ENCODE measurements around the gene ATXN1.

ATXN1 gene

DNA sequence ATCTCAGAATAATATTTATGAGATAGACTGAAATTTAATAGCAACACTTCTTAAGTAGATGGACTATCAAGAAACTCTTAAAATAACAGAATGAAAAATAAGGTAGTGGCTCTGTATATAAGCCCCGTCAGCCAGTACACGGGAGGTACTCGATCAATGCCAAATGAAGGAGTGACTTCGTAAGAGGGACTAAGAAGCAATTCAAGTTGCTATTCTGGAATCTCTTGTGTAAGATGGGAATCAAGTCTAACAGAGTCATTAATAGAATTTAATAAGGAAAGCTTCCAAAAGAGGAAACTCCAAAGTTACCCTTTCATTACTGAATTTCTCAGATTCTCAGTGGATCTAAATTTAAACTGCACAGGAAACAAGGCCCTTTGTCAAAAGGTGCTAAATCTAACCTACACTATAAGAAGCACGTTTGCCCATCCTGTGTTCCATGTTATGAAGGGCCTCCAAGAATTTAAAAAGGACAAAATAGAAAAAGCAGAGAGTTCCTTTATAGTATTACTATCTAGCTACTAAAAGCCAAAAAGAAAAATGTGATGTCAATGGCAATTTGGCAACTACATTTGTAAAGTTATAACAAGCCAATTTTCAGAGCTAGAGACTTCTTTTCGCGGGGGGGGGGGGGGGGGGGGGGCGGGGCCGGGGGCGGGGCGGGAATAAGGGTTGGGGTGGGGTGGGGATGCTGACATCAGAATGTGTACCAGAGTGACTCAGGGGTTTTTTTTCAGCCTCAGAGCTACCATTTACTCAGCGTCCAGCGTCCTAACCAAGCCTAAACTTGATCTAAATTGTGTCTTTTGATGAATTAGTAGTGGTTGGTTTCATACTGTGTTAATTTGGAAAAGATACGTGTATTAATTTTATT is 322.3 kb downstream of the ATXN1 start:
- no peak for DNase-seq (ENCODE audit: low read depth)

DNA sequence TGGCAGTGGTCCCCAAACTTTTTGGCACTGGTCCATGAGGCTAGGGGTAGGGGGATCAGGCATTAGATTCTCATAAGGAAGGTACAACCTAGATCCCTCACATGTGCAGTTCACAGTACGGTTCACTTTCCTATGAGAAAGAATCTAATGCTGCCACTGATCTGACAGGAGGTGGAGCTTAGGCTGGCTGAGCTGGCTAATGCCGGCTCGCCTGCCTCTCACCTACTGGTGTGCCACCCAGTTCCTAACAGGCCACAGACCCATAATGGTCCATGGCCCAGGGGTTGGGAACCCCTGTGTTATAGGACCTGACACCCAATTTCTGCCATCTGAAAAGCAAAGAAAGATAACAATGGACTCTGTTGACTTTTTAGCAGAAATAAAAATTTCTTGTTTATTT is 323.3 kb downstream of the ATXN1 start:
- no peak for DNase-seq (ENCODE audit: low read depth)

DNA sequence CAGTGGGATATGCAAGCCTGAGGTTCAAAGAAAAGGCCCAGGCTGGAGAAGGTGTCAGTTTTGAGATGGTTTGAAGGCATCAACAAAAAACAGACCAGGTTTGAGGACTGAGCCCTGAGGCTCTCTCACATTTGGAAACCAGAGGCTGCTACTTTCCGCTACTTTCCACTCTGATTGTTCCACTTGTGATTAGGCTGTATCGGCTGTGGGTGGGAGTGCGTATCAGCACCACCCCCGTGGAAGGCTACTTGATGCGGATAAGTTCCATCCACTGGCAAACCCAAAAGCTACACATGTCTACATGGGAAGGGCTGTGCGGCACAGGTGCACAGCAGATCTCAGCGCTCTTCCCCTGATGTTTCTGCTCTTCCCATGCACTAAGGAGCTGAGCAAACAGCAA is 324.2 kb downstream of the ATXN1 start:
- DNase-seq (ENCODE audit: low read depth) = no peak

DNA sequence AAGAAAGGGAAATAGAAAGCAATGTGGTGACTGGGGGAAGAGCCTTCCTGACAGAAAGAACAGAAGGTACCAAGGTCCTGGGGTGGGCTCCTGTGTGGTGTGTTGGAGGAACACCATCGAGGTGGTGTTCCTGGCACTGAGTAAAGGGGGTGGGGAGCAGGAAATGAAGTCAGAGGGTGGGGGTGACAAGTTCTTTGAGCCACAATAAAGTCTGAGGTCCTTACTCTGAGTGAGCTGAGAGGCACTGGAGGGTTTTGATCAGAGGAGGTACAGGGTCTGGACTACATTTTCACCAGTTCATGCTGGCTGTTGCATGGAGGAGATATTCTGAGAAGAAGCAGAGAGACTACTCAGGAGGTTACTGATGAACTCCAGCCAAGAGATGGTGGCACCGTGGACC is 324.7 kb downstream of the ATXN1 start:
- DNase-seq (ENCODE audit: low read depth) = no peak

DNA sequence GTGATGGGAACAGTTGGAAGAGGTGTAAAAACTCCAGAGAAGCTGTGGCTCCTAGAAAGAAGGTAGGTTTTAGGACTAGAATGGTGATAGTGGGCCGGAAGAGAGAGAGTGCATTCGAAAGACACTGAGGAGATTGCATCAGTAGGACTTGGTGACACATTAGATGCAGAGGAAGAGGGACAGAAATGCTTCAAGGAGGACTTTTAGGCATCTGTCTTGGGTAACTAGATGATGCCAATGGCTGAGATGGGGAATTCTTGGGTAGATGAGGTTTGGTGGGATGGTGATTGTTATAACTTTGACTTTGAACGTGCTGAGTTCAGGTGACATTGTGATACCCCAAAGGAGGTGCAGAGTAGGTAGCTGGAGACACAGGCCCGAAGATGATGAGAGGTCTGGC is 326.4 kb downstream of the ATXN1 start:
- no peak for DNase-seq (ENCODE audit: low read depth)

DNA sequence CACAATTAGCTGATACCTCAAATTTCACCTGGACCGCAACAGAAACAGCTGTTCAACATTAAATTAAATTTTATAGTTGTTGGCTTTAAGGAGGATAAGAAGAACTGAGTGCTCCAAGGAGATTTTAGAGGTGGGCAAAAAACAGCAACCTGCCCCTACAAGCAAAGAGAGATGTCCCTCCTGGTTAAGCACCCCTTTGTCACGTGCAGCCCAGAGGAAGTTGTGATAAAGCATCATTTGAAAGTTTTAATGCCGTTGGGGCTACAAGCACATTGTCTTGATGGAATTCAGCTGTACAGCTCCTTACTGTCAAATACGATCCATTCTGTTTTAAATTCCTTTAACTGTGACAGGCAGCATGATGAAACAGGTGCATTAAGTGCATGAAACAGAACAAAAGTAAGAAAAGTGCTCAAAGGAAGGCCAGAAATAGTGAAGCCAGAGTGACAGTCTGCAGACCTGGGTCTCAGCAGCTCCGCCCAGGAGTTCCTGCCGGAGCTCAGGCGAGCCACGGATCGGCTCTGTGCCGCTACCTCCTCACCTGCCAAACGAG is 327.8 kb downstream of the ATXN1 start:
- DNase-seq (ENCODE audit: low read depth) = no peak

DNA sequence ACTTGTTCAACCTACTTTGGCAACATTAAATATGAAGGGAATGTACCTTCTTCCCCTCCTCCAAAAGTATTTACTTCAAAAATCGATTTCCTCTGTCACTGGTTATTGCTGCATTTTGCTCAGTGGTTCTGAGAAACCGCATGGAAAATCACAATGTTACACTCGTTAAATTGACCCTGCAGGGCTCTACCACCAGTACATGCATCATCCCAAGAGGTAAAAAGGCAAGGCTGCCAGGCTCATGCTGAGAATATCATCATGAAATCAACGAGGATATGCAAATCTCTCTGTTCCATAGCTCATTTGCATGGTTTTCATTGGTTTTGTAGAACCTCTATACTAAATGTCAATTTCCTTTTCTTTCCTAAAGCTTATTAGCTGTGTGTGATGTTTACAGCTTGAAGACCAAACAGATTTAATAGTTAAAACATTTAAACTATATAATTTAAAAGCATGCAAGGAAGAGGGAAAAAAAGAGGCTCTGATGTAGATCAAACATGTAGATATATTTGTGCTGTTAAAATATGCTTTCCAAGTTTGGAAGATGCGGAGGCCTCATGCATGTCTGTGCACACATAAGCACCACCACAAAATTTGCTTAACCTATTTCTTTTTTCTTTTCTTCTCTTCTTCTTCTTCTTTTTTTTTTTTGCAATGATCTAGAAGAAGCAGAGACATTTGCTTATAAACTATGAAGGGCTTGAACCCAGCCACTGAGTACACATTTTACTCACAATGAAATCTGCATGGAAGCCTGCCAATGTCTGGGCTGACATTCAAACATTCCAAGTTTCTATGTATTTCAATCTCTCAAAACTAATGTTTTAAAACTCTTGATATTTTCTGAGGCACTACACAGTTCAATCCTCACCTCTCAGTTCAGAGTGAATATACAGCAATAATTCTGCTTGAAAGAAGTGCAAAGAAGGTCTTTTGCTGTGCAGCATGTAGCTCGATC is 328.9 kb downstream of the ATXN1 start:
- DNase-seq (ENCODE audit: low read depth) = peak; percentile 27

DNA sequence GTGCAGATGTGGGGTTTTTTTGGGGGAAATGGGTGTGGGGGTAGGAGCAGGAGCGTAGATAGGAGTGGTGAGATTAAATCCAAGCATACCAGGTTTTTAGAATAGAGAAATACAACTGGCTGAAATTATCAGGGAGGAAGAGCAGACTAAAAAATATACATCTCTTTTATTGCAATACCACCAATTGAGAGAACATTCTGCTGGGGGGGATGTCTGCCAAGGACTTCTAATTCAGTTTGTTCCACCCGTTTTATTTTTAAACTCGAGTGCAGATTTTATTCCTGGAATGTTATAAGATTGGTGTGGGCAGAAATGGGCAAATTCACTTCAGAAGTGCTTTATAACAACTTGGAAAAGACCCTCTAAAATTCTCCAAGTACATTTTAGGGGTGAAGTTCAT is 330.2 kb downstream of the ATXN1 start:
- no peak for DNase-seq (ENCODE audit: low read depth)

DNA sequence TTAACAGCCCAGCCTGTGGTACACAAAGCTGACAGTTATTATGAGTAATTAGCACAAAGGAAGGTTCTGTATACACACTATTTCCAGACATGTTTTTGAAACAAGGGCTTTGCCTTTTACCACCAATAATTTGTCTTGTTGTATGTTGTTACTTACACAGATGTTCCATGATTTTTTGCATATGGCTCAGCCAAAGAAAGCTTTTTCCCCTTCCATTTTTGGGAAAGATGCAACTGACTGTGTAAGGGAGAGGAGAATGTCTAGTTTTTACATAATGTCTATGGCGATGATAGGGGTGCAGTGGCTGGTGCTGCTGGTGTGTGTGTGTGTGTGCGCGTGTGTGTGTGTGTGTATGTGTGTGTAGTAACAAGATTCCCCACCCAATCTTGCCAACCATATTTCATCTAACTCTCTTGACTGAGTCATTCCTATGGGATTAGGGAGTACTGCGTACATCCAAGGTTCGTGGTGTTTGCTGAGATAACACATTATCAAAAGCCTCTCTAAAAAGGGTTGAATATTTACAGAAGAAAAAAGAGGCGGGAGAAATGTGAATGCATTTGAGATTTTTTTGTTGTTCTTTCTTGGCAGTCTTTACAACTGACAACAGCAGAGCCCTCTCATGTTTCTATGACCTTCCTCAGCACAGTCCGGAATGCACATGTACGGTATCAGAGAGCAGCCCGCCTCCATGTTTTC is 330.7 kb downstream of the ATXN1 start:
- no peak for DNase-seq (ENCODE audit: low read depth)

DNA sequence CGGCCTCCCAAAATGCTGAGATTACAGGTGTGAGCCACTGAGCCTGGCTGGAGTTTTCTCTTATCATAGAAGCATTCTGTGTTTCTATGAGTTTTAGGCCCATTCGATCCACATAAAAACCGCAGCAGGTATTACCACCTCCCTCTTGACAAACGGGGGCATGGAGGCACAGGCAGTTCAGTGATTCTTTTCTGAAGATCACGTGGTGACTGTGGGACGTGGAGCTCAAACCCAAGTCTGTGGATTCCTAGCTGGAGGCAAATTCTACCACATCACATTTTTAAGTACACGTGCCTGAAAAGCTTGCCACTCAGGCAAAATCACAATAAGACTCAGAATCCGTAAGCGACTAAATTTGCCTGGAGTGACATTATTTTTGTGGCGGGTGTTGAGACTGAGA is 331.6 kb downstream of the ATXN1 start:
- DNase-seq (ENCODE audit: low read depth) = no peak

DNA sequence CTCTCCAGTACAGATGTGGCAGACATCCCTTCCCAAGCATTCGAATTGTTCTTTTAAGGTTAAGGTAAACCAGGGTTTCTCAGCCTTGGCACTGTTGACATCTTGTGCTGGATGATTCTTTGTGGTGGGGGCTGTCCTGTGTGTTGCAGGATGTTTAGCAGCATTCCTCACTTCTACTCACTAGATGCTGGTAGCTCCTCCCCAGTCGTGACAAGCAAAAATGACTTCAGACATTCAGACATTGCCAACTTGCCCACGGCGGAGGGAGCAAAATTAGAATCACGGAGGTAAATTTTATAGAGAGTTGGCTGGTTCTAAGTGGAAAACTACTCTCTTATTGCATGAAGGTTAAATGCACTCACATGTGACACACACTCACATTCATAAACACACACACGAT is 334.1 kb downstream of the ATXN1 start:
- DNase-seq (ENCODE audit: low read depth) = no peak

DNA sequence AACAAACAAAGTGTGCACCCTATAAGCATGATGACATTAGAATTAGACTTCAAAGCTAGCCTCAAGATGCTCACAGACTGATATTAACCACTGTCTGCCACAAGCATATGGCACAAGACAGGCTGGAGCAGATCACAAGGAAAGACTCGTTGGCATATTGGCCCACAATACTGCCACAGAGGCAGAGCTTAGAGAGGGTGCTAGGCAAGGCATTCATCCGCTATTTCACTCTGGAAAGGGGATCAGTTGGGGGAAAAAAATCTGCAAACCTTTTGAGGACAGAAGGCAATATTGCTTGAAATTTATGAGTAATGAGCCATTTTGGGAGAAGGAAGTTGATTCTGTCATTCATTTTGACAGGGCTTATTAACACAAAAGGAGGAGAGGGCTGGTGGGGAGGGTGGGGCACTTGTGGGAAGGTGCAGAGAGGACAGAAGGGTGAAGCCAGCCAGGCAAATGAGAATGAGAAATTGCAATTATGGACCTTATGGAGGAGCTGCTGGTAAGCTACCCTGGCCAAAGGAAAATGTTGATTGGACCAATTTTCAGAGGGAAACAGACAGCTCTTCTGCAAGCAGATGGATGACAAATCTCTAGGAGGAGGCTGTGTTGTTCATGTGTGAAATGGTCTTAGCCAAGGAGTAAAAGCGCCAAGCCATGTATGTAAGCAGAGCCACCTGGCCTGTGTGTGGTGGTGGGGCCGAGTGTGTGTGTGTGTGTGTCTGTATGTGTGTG is 335.2 kb downstream of the ATXN1 start:
- DNase-seq (ENCODE audit: low read depth) = no peak

DNA sequence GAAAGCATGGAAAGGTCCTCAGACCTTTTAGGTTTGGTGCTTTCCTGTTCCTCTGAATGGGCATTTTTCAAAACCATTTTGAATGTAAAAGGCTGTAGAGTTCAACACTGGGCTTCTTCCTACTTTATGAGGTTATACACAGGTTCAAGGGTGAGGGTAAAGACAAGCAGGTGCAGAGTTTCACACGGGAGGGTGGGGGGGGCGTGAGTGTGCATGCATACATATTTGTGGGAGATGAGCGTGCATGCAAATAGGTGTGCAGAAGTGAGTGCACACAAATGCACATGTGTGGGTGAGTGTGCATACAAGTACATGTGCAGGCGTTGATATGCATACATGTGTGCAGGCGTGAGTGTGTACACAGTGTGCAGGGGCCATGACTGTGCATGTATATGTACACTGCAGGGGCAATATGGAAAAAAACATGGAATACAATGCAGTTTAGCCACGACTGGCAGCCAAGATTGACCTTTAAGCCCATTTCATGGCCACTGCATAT is 339.7 kb downstream of the ATXN1 start:
- DNase-seq (ENCODE audit: low read depth) = no peak

DNA sequence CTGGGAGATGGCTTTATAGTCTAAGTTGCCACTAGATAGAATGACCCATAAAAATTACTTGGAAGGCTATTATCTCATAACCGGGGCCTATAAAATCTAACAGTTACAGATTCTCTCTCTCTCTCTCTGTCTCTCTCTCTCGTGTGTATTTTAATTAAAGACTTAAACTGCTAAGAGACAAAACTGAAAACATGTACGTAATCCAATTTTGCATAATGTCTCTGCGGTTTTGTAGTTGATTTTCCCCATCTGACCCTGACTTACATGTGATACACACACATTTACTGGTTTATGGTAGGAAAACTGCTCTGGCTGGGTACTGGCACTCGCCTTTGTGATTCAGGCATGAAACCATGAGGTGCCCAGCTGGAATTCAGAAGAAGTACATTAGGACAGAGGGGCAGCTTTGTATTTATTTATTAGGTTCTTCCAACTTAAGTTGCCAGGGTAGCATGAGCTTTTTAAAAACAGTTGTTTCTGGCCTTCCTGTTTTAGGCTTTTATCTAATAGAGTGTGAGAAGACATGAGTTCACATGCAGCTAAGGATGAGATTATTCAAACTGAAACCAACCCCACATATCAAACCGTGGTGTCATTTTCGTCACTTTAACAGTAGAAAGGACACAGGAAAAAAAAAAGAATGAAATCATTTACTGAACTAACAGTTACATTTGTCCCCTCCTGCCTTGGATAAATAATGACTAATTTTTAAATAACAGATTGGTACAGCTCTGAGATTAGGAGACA is 340.4 kb downstream of the ATXN1 start:
- DNase-seq (ENCODE audit: low read depth) = peak; percentile 85

DNA sequence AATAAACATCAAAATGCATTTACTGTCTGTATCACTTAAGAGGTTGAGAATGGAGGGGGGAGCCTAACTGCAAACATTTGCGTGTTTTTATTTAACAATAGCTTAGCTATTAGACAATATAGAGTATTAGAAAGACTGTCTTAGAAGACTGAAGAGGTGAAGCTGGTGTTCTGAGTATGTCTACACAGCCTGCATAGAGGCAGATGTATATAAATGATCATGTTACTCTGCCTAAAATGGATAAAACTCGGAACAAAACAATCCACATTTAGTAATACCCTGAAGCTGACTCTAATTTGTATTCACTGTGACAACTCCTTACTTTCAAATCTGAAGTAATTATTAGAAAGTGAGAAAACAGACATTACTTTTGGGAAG is 340.9 kb downstream of the ATXN1 start:
- DNase-seq (ENCODE audit: low read depth) = no peak

DNA sequence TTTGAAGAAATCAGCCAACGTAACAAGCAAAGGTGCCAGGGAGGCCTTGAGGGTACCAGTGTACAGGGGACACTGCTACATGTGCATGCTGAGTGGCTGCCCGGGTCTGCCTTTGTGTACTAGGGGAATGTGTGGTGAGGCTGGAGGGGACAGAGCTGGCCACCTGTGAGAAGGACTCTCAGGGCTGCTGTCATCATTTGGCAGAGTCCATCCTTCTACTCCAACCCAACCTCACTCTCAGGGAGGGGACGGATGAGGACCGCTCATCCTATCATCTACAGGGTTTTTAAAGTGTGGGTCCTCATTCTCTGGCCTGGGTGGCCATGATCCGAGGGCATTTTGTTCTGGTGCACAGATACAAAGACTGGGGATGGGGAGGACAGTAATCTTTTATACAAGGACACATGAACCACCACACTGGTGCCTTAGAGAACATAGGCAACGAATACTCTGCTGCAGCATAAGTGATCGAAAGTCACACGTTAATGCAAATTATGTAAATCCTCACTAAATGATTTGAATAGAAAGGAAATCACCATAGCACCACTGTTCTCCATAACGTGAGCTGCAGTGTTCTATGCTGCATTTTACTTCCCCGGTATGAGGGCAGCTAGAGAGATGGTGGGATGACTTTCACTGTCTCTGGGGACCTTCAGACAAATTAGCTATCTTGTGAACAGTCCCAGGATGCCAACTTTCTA is 341.5 kb downstream of the ATXN1 start:
- DNase-seq (ENCODE audit: low read depth) = no peak

DNA sequence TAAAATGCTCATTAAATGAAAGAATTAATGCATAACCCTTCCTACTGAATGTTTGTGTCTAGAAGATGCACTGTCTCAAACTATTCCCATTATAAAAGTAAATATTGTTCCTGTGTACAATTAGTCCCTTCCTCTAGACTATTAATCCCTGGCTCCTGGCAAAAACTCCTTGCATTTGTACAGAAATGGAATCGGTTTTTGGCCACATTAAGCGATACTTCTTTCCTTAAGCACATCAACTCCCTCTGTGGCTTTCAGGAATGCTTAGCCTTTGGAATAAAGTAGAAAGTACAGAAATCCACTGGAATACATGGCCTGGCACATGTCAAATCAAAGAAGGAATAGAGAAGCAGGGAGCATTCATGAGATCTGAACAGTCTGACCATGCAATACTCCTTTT is 343.1 kb downstream of the ATXN1 start:
- DNase-seq (ENCODE audit: low read depth) = no peak

DNA sequence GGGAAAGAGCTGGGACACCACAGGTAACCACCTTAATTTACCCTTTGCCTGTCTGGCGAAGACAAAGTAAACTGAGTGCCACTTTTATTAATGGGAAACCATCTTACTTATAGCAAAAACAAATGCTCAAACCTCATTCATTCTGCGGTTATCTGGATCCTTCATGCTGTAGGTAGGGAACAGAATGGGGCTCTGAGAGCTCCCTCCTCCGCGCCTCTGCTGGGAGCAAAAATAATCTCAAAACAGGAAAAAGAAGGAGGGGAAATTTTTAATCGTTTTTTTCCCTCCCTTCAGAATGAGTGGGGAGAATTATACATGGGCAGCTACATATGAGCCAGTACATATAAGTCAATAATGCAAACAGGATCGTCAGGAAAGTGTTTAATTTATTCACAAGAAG is 345.6 kb downstream of the ATXN1 start:
- no peak for DNase-seq (ENCODE audit: low read depth)

DNA sequence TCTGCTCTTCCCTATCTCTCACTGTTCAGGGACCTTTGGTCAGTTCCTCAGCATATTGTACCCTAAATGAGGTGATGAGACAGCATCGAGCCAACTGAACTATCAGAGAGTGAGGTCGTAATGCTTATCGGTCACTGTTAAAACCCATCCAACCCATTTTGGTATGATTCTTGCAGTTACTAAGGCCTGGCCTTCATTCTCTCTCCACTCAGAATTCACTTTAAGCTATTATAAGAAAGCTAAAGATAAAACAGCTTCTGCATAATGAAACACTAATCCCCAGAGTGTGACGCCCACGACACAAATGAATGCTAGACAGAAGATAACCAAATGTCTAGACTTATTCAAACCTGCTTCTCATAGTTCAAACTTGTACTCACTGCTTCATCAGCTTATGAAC is 347.1 kb downstream of the ATXN1 start:
- no peak for DNase-seq (ENCODE audit: low read depth)

DNA sequence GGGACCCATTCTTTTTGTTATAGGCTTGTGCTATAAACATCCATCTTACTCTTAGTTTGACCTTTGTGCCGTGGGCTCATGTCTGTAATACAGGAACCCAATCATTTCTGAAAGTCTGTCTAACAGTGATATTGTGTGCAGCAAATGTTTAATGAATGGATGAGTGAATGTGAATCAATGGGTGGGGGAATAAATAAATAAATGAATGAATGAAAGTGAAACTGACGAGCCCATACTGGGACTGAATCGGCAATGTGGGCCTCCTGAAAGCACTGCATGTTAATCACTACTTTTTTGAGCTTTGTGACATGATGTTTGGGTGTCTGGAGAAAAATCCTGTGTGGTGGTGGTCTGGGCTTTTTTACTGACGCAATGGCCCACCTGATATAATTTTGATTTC is 347.9 kb downstream of the ATXN1 start:
- no peak for DNase-seq (ENCODE audit: low read depth)

All from GM04504 (cell line).